HFF-Myc (cell line): ENCODE data around the gene YY1AP1.
"Not testable (repeated sequence)": the region's sequence is repeated elsewhere in the genome, so short reads cannot be mapped to it uniquely, and the experiment has no call there.

Source experiments
- DNase-seq: peaks from one replicate; pipeline ENCODE4 v3.0.0-alpha.2; 2011; ENCODE audit warnings: low read depth; ENCODE audit errors: extremely low read depth
- H3K4me3 ChIP-seq: replicated peaks from 2 replicates; pipeline ENCODE4 v1.5.1; 2011; ENCODE audit warnings: low read depth, mild to moderate bottlenecking, control low read depth, low read length
- TF ChIP-seq, protein P1 (sequence below): IDR thresholded peaks from 2 replicates; pipeline ENCODE4 v1.5.1; 2012; ENCODE audit warnings: mild to moderate bottlenecking, low read depth, low read length, control low read depth; ENCODE audit errors: missing control alignments

Gene YY1AP1

DNA sequence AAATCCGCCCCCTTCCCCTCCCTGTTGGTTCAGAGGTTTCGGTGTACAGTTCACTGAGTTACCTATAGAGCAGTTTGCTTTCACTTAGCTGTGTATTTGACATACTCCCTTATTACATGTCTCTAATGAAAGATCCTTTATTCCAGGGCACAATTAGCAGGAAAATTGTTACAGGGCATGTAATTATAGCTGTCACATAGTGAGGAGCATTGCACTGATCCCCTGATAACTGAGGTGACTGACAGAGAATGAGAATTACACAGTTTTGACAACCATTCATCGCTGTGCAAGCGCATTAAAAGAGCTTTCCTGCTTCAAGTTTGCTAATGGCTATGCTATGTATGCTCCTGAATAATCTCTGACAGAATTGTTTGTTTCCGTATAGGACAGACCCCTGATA lies 27.2 kb upstream of the YY1AP1 start:
- no peak overlapping the region for H3K4me3 ChIP-seq
- TF ChIP-seq, protein P1, sequence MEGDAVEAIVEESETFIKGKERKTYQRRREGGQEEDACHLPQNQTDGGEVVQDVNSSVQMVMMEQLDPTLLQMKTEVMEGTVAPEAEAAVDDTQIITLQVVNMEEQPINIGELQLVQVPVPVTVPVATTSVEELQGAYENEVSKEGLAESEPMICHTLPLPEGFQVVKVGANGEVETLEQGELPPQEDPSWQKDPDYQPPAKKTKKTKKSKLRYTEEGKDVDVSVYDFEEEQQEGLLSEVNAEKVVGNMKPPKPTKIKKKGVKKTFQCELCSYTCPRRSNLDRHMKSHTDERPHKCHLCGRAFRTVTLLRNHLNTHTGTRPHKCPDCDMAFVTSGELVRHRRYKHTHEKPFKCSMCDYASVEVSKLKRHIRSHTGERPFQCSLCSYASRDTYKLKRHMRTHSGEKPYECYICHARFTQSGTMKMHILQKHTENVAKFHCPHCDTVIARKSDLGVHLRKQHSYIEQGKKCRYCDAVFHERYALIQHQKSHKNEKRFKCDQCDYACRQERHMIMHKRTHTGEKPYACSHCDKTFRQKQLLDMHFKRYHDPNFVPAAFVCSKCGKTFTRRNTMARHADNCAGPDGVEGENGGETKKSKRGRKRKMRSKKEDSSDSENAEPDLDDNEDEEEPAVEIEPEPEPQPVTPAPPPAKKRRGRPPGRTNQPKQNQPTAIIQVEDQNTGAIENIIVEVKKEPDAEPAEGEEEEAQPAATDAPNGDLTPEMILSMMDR: no peak
- no peak for DNase-seq

DNA sequence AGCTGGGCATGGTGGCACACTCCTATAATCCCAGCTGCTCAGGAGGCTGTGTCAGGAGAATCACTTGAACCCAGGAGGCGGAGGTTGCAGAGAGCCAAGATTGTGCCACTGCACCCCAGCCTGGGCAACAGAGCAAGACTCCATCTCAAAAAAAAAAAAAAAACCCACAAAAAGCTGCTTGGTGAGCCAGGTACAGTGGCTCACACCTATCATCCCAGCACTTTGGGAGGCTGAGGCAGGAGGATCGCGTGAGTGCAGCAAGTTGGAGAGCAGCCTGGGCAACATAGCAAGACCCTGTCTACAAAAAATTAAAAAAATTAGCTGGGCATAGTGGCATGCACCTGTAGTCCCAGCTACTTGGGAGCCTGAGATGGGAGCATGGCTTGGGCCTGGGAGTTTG lies 26.5 kb upstream of the YY1AP1 start:
- not testable (repeated sequence) for DNase-seq, H3K4me3 ChIP-seq

DNA sequence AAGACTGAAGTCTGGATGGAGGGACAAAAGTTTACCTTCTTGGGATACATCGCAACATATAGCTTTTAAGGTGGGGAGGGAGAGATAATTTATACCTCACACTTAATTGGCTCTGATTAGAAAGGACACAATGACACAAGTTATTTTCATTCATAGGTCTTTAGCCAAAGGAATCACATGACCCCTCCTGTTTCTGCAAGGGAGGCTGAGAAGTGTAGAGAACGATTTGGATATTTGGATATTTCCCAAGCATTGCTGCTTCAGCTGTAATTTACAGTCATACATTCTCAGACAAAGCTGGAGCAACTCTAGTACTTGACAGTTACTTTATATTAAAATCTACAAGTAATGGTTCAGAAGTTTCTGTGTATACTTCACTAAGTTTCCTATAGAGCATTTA lies 24.5 kb upstream of the YY1AP1 start:
- no peak for DNase-seq
- H3K4me3 ChIP-seq: no peak overlapping the region
- TF ChIP-seq, protein P1: no peak

DNA sequence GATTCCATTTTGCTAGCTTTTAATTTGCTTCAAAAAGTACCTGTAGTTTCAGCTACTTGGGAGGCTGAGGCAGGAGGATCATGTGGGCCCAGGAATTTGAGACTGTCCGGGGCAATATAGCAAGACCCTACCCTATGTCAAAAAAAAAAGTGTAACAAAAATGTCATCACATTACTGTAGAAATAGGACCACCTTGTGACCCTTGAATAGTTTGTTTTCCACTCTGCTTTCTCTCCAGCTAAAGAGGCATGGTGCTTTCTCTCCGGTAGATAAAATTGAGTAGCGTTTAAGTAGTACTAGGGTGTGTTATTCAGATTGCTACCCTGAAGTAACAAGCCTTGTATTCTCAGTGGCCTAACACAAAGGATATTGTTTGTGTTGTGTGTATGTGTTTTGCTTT lies 24.1 kb upstream of the YY1AP1 start:
- not testable (repeated sequence) for H3K4me3 ChIP-seq, DNase-seq

DNA sequence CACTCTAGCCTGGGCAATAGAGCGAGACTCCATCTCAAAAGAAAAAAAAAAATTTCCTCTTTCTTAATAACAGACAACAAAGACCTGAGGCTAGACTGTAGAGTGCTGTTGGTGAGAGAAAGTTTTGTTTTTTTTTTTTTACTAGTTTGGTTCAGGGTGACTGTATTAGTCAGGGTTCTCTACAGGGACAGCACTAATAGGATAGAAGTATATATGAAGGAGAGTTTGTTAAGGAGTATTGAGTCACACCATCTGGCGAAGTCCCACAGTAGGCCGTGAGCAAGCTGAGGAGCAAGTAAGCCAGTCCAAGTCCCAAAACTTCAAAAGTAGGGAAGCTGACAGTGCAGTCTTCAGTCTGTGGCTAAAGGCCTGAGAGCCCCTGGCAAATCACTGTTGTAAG lies 22.9 kb upstream of the YY1AP1 start:
- not testable (repeated sequence) for H3K4me3 ChIP-seq, DNase-seq

DNA sequence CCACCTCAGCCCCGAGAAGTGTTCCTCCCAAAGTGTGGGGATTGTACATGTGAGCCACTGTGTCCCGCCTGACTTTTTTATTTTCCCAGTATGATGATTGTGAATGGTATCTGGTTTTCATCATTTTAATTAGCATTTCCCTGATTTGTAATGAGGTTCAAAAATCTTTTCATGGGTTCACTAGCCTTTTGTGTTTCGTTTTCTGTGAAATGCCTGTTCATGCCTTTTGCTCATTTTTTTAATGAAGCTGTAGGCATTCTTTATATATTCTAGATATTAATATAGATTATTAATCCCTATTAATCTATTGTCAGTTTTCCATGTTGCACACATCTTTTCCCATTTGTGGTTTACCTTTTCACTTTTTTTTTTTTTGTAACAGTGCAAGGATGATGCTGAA lies 20.8 kb upstream of the YY1AP1 start:
- TF ChIP-seq, protein P1: no peak
- no peak for DNase-seq
- H3K4me3 ChIP-seq: no peak overlapping the region

DNA sequence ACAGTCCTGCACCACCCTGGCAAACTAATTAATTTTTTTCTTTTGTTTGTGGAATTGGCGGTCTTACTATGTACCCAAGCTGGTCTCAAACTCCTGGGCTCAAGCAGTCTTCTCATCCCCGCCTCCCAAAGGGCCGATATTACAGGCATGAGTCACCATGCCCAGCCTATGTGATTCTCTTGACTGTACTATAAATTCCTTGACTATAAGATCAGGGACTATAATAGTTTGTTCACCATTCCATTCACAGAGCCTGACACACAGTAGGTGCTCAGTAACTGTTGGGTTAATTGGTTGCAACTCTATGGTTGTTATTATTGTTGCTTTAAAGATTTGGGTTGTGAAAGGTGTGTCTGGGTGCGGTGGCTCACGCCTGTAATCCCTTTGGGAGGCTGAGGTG lies 17.6 kb upstream of the YY1AP1 start:
- DNase-seq: no peak
- TF ChIP-seq, protein P1: no peak
- no peak overlapping the region for H3K4me3 ChIP-seq

DNA sequence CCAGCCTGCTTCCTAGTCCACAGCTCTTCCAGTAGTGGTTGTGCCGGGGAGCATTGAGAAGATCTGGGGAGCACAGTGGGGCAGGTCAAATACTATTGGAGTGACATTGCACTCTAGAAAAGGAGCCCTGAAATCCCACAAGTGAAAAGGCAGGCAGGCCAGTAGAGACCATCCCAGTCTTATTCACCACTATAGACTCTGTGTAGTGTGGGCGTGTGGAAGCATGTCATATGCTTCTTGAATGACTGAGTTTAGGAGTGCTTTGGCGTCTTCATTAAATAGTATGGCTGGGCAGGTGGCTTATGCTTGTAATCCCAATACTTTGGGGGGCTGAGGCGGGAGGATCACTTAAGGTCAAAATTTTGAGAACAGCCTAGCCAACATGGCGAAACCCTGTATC lies 15.8 kb upstream of the YY1AP1 start:
- H3K4me3 ChIP-seq, DNase-seq: not testable (repeated sequence)

DNA sequence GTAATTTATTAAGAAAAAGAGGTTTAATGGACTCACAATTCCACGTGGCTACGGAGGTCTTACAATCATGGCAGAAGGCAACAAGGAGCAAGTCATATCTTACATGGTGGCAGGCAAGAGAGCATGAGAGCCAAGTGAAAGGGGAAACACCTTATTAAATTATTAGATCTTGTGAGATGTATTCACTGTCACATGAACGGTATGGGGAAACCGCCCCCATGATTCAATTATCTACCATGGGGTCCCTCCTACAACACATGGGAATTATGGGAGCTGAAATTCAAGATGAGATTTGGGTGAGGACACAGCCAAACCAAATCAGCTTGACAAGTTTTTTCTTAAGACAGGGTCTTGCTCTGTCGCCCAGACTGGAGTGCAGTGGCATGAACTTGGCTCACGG lies 14.6 kb upstream of the YY1AP1 start:
- H3K4me3 ChIP-seq: no peak overlapping the region
- DNase-seq: no peak
- TF ChIP-seq, protein P1: no peak

DNA sequence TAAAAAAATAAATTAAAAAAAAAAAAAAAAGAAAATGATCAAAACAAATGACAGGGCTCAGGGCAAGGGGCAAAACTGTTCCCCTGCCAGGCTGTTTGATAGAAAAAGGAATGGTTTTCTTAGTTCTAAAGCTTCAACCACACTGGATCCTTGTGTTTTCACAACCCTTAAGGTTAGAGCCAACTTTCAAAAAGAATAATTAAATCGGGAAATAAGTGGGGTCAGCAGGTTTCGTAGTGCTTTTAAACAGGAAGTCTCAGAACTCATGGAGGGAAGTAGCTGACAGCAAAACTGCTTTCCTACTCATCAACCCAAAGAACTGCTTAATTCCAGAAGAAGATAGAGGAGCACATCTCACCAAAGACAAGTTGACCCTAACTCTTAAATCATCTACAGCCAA lies 13.1 kb upstream of the YY1AP1 start:
- not testable (repeated sequence) for H3K4me3 ChIP-seq, DNase-seq

DNA sequence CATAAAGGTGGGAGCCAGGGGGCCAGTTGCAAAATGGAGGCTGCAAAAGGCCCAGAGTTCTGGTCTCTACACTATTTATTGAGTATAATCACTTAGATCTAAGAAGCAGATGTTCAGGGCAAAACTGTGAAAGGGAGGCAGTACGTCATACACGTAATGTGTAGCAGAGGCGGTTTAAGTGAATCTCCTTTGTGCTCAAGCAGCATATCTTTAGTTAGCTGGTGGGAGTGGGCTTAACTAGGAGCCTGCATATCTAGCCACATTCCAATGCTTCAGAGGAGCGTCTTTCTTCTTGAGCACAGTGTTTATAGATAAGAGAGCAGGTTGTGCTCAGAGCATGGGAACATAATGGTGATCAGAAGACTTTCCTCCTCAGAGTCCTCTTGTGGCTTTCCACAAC lies 10.5 kb upstream of the YY1AP1 start:
- DNase-seq, H3K4me3 ChIP-seq: not testable (repeated sequence)
